ENCODE results near the gene KCNJ1. TPM values are rescaled to one million over a fixed set of nuclear protein-coding genes. Genes with fewer than 3 reads are reported as not detected.

KCNJ1 gene
- total RNA-seq, 2 donors from 2014 or later: not detected

GRCh38 chr11:128889657-128890213 is 22.6 kb upstream of the KCNJ1 start:
- Histone ChIP-seq H3K27ac (peak overlapping the region; percentile 79 to 87 (median 82)), H3K4me1 (peaks cover 77% of the 10 kb centered on the region), H3K36me3 (replicated peaks in 1 of 2; ENCODE audit: insufficient read depth in 1 of 2, low read depth in 2 of 2) (no peaks in the 10 kb centered on the region), H3K27me3 (no peaks in the 10 kb centered on the region), H3K4me3 (no peak overlapping the region), H3K9me3 (no peaks in the 10 kb centered on the region)
- DNase-seq (no peak), ATAC-seq (no peak)
- 51 to 59% methylated on average over 2 to 8 of the region's 8 CpGs for WGBS, 2 donors
- no peak for TF ChIP-seq CTCF (IDR thresholded peaks at IDR 0.05)
- TF ChIP-seq POLR2A (IDR thresholded peaks at IDR 0.05): no peak
- intact Hi-C loops (cut with DNase I): no loop called here

GRCh38 chr11:128888034-128888985 is 21.2 kb upstream of the KCNJ1 start:
- H3K27ac ChIP-seq: peak overlapping the region; percentile 52 to 87 (median 60)

GRCh38 chr11:128886406-128887124 is 19.5 kb upstream of the KCNJ1 start:
- intact Hi-C loops (cut with DNase I): no loop called here
- WGBS, 2 donors: 5 to 29% methylated on average over 5 of the region's 5 CpGs
- Histone ChIP-seq H3K4me1 (peaks cover 63% of the 10 kb centered on the region), H3K36me3 (replicated peaks in 1 of 2; ENCODE audit: insufficient read depth in 1 of 2, low read depth in 2 of 2) (no peaks in the 10 kb centered on the region), H3K27me3 (no peaks in the 10 kb centered on the region), H3K9me3 (no peaks in the 10 kb centered on the region), H3K27ac (no peak overlapping the region), H3K4me3 (no peak overlapping the region)
- TF ChIP-seq POLR2A (IDR thresholded peaks at IDR 0.05) (no peak), CTCF (IDR thresholded peaks at IDR 0.05) (peak; percentile 10 to 79 (median 62))
- ATAC-seq (peak; percentile 59), DNase-seq (peak; percentile 77 to 87 (median 83))

More at GRCh38 chr11:128888034-128888985, 21.2 kb upstream of the KCNJ1 start:
- intact Hi-C loops (cut with DNase I): no loop called here
- Histone ChIP-seq H3K27me3 (no peaks in the 10 kb centered on the region), H3K9me3 (no peaks in the 10 kb centered on the region), H3K36me3 (replicated peaks in 1 of 2; ENCODE audit: insufficient read depth in 1 of 2, low read depth in 2 of 2) (no peaks in the 10 kb centered on the region), H3K4me3 (no peak overlapping the region), H3K4me1 (peaks cover 66% of the 10 kb centered on the region)
- peak; percentile 9 for ATAC-seq
- peak in 3 of 4 donors; percentile 52 to 70 (median 55) for DNase-seq
- WGBS, 2 donors: 37 to 46% methylated on average over 15 of the region's 15 CpGs
- peak in 2 of 7 experiments; percentile 18 to 24 for TF ChIP-seq CTCF (IDR thresholded peaks at IDR 0.05)
- no peak for TF ChIP-seq POLR2A (IDR thresholded peaks at IDR 0.05)

- peaks cover 51% of the 10 kb centered on the region for H3K4me1 ChIP-seq
- no peaks in the 10 kb centered on the region for H3K9me3 ChIP-seq
- H3K27me3 ChIP-seq: no peaks in the 10 kb centered on the region
- H3K27ac ChIP-seq: no peak overlapping the region
- no peaks in the 10 kb centered on the region for H3K36me3 ChIP-seq (replicated peaks in 1 of 2; ENCODE audit: insufficient read depth in 1 of 2, low read depth in 2 of 2)
- ATAC-seq (peak; percentile 80), DNase-seq (peak; percentile 75 to 81 (median 80))
- WGBS, 2 donors: 19 to 22% methylated on average over 12 of the region's 12 CpGs
- TF ChIP-seq CTCF (IDR thresholded peaks at IDR 0.05) (peak; percentile 85 to 98 (median 95)), POLR2A (IDR thresholded peaks at IDR 0.05) (no peak)
- H3K4me3 ChIP-seq: no peak overlapping the region
- intact Hi-C loops (cut with DNase I): no loop called here
Observed at GRCh38 chr11:128884703-128885338, 17.7 kb upstream of the KCNJ1 start.
